HG03066 (cell line): ENCODE data around the gene CTNNA1.

Source experiments
- ATAC-seq: cut with Tn5 transposase; IDR thresholded peaks from one replicate; pipeline ENCODE4 v1.9.1; 2021; ENCODE audit warnings: low read depth; ENCODE audit not compliant: unreplicated experiment

CTNNA1 gene

GRCh38 chr5:138878437-138879235 is 125.4 kb downstream of the CTNNA1 start:
- ATAC-seq, result no peak

- no peak for ATAC-seq
Measured at GRCh38 chr5:138883211-138883610, 130.0 kb downstream of the CTNNA1 start.

DNA sequence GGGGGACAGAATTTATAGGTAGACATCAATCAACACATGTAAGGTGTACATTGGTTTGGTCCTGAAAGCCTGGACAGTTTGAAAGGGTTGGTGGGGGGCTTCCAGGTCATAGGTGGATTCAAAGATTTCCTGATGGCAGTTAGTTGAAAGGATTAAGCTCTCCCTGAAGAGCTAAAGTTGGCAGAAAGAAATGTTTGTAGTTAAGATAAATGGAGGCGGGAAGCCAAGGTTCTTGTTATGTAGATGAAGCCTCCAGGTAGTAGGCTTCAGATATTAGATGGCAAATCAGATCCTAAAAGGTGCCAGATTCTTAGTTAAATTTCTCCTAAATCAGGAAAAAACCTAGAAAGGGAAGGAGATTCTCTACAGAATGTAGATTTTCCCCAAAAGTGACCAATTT is 130.9 kb downstream of the CTNNA1 start:
- ATAC-seq, result no peak

DNA sequence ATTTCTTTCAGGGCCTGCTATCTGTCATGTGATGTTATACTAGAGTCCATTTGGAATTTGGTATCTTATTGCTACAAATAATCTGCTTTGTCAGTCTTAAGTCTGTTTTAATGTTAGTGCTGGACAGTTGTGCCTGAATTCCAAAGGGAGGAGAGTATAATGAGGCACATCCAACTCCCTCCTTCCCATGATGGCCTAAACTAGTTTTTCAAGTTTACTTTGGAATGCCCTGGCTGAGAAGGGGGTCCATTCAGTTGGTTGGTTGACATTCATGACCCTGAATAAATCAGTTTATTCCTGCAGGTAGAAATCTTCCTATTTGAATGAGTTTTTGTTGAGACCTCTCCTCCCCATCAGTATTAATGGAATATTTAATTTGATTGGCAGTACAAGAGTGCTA is 131.3 kb downstream of the CTNNA1 start:
- no peak for ATAC-seq

DNA sequence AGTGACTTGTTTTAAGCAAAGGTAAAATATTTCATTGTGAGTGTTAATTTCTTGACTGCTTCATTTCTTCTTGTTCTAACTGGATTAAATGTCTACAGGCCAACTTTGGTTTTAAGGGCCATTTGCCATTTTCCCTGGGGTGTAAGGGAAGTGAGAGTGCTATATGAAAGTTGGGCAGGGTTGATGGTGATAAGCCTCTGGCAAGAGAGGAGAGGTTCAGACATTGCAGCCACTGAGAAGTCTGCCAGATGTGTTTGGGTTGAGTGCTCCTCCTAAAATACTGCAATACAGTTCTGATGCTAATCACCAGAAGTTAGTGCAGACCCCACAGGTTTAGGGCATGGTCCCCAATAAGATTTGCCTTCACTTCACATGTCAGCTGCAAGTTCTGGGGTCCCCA is 136.8 kb downstream of the CTNNA1 start:
- ATAC-seq, result no peak

GRCh38 chr5:138890644-138891043 is 137.4 kb downstream of the CTNNA1 start:
- no peak for ATAC-seq

GRCh38 chr5:138895918-138896317 is 142.7 kb downstream of the CTNNA1 start:
- no peak for ATAC-seq

DNA sequence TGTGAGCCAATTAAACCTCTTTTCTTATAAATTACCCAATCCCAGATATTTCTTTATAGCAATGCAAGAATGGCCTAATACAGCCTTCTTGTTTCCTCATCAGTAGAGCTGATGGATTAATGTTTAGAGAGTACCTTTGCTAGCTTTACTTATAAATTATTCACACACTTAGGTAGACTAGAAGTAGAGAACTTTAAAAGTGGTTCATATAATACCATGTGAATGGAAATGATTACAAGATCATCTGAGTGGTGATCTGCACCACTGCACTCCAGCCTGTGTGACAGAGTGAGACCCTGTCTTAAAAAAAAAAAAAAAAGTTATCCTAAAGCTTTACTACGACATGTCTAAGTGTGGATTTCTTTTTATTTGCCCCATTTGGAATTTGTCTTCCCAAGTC is 145.1 kb downstream of the CTNNA1 start:
- no peak for ATAC-seq

DNA sequence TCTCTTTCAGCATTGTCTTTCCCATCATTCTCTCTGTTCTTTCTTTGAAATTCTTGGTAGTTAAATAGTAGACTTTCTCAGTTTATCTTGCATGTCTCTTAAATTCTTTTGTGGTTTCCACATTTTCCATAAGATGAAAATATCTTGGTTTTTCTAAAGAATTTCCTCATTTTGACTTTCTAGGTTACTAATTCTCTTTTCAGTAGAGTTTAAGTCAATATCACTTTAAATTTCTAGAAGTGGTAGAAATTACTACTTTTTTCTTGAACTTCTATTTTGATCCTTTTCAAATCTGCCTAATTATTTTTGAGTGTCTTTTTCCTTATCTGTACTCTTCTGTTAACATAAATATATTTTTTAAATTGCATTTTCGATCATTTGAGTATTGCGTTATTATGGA is 145.5 kb downstream of the CTNNA1 start:
- no peak for ATAC-seq

DNA sequence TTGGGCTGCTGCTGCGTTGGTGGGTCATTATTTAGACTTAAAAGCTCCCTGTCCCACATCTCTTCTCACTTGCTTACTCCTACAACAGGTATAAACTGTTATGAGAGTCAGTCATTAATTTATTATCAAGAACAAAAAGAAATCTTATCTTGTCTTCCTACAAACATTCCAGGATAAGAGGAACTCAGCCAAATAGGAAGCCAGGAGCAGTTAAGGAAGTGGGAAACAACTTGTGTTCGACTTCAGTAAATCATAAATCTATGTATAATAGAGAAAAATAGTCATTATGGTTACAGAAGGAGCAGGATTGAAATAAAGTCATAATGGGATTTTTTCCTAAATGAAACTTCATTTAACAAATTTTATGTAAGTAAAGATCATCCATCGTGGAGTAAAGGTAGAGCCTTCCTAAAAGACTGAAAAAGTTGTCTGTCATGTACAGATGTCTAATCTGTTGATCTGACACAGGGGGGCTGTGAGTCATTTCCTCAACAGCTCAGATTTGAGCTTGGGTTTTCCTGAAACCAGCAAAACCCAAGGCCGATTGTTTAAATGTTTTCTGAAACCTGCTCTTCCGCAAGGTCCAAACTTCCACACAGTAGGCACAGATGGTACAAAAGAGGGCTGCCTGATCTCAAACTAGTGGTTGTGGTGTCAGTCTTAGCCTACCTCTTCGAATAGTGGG is 147.2 kb downstream of the CTNNA1 start:
- ATAC-seq, result no peak

DNA sequence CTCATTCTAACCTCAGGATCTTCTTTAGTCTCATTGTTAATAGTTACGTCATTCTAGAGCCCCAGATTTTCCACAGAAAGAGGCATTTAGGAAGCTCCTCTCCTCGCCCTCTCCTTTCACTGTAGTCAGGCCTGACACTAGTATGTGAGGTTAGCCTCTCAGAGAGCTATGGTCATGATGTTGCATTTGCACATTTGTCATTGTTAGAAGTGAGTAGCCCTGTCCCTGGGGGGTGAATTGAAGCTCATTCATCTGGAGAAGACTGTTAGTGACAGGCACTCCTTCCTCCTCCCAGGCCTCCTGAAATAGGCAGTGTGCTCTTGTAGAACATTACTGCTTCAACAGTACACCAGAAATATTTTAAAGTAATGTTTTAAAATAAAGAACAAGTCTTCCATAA is 148.5 kb downstream of the CTNNA1 start:
- ATAC-seq, result no peak

DNA sequence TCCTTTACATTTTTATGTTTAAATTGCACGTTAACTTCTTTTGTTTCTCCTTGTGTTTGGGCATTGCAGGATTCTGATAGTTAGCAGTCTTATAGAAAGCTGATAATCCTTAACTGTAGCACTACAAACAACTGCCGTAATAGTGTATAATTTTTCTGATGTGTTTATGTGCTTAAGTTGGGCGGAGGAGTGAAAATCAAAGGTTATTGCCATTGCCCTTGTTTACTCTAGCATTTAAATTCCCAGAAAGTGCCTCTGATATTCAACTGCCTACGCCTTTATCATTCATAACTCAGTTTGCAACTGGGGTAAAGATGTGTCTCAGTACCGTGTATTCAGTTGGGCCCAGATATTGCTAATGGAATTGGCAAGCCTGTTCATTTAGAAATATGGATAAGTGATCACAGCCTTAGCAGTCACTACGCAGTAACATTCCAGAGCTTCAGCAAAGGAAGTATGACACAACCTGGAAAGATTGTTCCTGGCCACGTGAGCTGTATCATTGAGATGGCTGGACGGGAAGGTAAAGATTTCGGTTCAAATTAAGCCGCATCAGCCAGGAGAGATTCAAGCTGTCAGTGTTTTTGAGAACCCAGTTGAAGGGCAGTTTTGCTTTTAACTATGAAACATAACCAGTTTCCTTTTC is 150.0 kb downstream of the CTNNA1 start:
- no peak for ATAC-seq

GRCh38 chr5:138905541-138905940 is 152.3 kb downstream of the CTNNA1 start:
- no peak for ATAC-seq

- ATAC-seq, result no peak
Measured at GRCh38 chr5:138909734-138910133, 156.5 kb downstream of the CTNNA1 start.

GRCh38 chr5:138910546-138911185 is 157.4 kb downstream of the CTNNA1 start:
- no peak for ATAC-seq

GRCh38 chr5:138911441-138911840 is 158.2 kb downstream of the CTNNA1 start:
- ATAC-seq, result no peak

GRCh38 chr5:138912093-138912492 is 158.9 kb downstream of the CTNNA1 start:
- ATAC-seq, result no peak

GRCh38 chr5:138913773-138914172 is 160.5 kb downstream of the CTNNA1 start:
- ATAC-seq, result no peak

DNA sequence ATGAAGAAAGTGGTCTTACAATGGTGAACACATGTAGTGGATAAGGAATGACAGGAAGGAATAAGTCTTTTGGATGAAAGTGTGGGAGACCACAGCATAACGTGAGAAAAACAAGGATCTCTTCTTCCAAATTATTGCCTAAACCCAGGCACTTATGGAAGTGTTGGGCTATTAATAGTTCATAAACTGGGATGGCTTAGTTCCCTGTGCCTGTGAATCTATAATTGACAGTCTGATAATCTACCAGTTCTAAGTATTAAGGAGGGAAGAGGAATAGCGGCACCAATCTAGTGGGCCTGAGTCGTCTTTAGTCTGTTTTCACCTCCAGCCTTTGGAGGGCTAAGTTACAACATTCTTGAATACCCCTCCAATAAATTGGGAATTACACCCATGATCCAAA is 161.1 kb downstream of the CTNNA1 start:
- no peak for ATAC-seq

DNA sequence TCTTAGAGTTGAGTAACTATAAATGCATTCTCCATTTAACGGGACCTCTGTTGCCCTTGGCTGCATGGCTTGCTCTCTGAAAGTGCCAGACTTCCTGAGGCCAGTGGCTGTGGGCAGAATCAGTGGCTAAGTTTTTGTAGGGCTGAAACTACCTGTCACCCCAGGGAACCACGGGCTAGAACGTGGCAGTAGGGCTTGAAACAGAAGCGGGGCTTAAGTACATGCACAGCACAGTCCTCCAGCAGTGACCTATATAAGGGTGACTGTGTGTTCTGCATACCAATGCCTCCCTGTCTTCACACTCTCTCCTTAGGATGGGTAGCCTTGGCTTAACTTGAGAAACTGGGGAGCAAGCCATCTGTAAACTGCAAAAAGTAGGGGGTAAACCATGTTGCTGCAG is 165.5 kb downstream of the CTNNA1 start:
- ATAC-seq, result no peak

DNA sequence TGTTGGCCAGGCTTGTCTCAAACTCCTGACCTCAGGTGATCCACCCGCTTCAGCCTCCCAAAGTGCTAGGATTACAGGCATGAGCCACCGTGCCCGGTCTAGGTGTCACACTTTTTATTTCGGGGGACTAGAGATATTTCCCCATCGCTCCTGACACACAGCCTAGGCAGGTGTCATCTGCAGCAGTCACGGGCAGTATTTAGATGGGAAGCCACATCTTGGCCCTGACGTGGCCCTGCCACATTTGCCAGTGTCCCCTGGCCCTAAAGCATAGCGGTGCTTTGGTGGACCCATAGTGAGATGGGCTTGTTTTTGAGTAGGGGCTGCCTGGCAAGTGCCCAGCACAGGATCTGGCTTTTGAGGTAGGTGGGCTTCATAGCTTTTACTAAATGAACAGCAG is 167.0 kb downstream of the CTNNA1 start:
- ATAC-seq, result no peak
